Liver (tissue), 3 donors: ENCODE results near the gene AVEN.

Experiments used
- ATF3 ChIP-seq: IDR thresholded peaks from 2 replicates; pipeline ENCODE4 v1.6.1; 2016; ENCODE audit warnings: antibody characterized with exemption
- CTCF ChIP-seq: fragments of 150-350 bp; IDR thresholded peaks from 2 replicates; pipeline ENCODE4 v1.5.1; 2017; ENCODE audit warnings: improper control_type of control experiment, low read depth, low read length; ENCODE audit not compliant: missing input control
- JUND ChIP-seq, 2 donors: IDR thresholded peaks; 2 replicates each; pipeline ENCODE4 v1.6.1; 2016; ENCODE audit warnings: antibody characterized with exemption in 2 of 2
- MAX ChIP-seq: IDR thresholded peaks from 2 replicates; pipeline ENCODE4 v1.6.1; 2016; ENCODE audit warnings: antibody characterized with exemption
- REST ChIP-seq: IDR thresholded peaks from 2 replicates; pipeline ENCODE4 v1.6.1; 2016; ENCODE audit warnings: antibody characterized with exemption, mild to moderate bottlenecking
- SP1 ChIP-seq: IDR thresholded peaks from 2 replicates; pipeline ENCODE4 v1.6.1; 2018; ENCODE audit warnings: antibody characterized with exemption, mild to moderate bottlenecking
- TAF1 ChIP-seq: conservative IDR thresholded peaks from 2 replicates; pipeline ENCODE4 v1.6.1; 2016; ENCODE audit warnings: antibody characterized with exemption, mild to moderate bottlenecking
- donor health status: healthy.
- donor health status: healthy.

GRCh38 chr15:33915571-33916407 lies 123.2 kb downstream of the AVEN start:
- TF ChIP-seq CTCF (no peak), REST (no peak), MAX (no peak), JUND (IDR thresholded peaks at IDR 0.05) (no peak), SP1 (no peak), ATF3 (no peak), TAF1 (no peak)
